Neural cell (in vitro differentiated cells): Measurements from ENCODE around the gene USP15. TPM values are rescaled to one million over a fixed set of nuclear protein-coding genes. Genes with fewer than 3 reads are reported as not detected.

Experiments used
- H2AFZ ChIP-seq: fragments of 200-600, 300-800 bp; sonication (generic), shearing (Covaris generic); 2 replicates; pipeline ENCODE4 v1.6.0; 2014; ENCODE audit warnings: low read depth, mild to moderate bottlenecking, antibody characterized with exemption, low read length, moderate library complexity
- H3F3A ChIP-seq: fragments of 200-600 bp; shearing (Covaris generic); 2 replicates; pipeline ENCODE4 v1.6.1; 2016; ENCODE audit warnings: mild to moderate bottlenecking, moderate library complexity, mixed read lengths, antibody characterized with exemption, low read length; ENCODE audit not compliant: insufficient read depth, poor library complexity, severe bottlenecking
- H3K27ac ChIP-seq: fragments of 200-600, 300-800 bp; sonication (generic), shearing (Covaris generic); 2 replicates; pipeline ENCODE4 v1.5.1; 2014; ENCODE audit warnings: mild to moderate bottlenecking, low read length, moderate library complexity
- H3K27me3 ChIP-seq: fragments of 300-800, 200-600 bp; sonication (generic), shearing (Covaris generic); 2 replicates; pipeline ENCODE4 v1.6.0; 2014; ENCODE audit warnings: mild to moderate bottlenecking, low read depth, low read length, moderate library complexity; ENCODE audit not compliant: insufficient read depth
- H3K36me3 ChIP-seq: fragments of 300-800, 200-600 bp; sonication (generic), shearing (Covaris generic); 2 replicates; pipeline ENCODE4 v1.5.1; 2014; ENCODE audit warnings: mild to moderate bottlenecking, antibody characterized with exemption, low read length, moderate library complexity; ENCODE audit not compliant: insufficient read depth
- H3K4me2 ChIP-seq: fragments of 300-800, 200-600 bp; sonication (generic), shearing (Covaris generic); 2 replicates; pipeline ENCODE4 v1.6.0; 2014; ENCODE audit warnings: mild to moderate bottlenecking, low read length
- H3K4me3 ChIP-seq: fragments of 300-800, 200-600 bp; sonication (generic), shearing (Covaris generic); 2 replicates; pipeline ENCODE4 v1.5.1; 2014; ENCODE audit warnings: mild to moderate bottlenecking, low read length, moderate library complexity
- H3K79me2 ChIP-seq: fragments of 200-600 bp; shearing (Covaris generic); replicated peaks from 2 replicates; pipeline ENCODE4 v1.6.0; 2014; ENCODE audit warnings: mild to moderate bottlenecking, low read length, moderate library complexity; ENCODE audit not compliant: insufficient read depth
- H3K9ac ChIP-seq: fragments of 300-800, 200-600 bp; sonication (generic), shearing (Covaris generic); 2 replicates; pipeline ENCODE4 v1.6.1; 2016; ENCODE audit warnings: mild to moderate bottlenecking, low read length, mixed read lengths
- H3K9me2 ChIP-seq: fragments of 200-600 bp; shearing (Covaris generic); 2 replicates; pipeline ENCODE4 v1.6.1; 2016; ENCODE audit warnings: mild to moderate bottlenecking, low read length, mixed read lengths; ENCODE audit not compliant: insufficient read depth
- H3K9me3 ChIP-seq: fragments of 200-600, 300-800 bp; sonication (generic), shearing (Covaris generic); 2 replicates; pipeline ENCODE4 v1.6.1; 2016; ENCODE audit warnings: mild to moderate bottlenecking, mixed run types, low read length, moderate library complexity, mixed read lengths
- H4K20me1 ChIP-seq: fragments of 200-600 bp; shearing (Covaris generic); 2 replicates; pipeline ENCODE4 v1.6.1; 2016; ENCODE audit warnings: mild to moderate bottlenecking, mixed run types; ENCODE audit not compliant: insufficient read depth
- EP300 ChIP-seq: fragments of 450-650 bp; conservative IDR thresholded peaks from 2 replicates; pipeline ENCODE4 v1.6.1; 2014; ENCODE audit warnings: antibody characterized with exemption, mild to moderate bottlenecking, moderate library complexity; ENCODE audit not compliant: poor library complexity, severe bottlenecking
- EZH2 ChIP-seq: fragments of 200-600, 300-800 bp; shearing (Covaris generic), sonication (generic); IDR thresholded peaks from 2 replicates; pipeline ENCODE4 v1.6.1; 2014; ENCODE audit warnings: antibody characterized with exemption, low read length, borderline replicate concordance, mild to moderate bottlenecking; ENCODE audit not compliant: insufficient read depth, poor library complexity, severe bottlenecking
- POLR2AphosphoS5 ChIP-seq: IDR thresholded peaks from 2 replicates; pipeline ENCODE4 v1.6.1; 2012
- RAD21 ChIP-seq: fragments of 450-650 bp; conservative IDR thresholded peaks from 2 replicates; pipeline ENCODE4 v1.6.1; 2014; ENCODE audit warnings: antibody characterized with exemption, mild to moderate bottlenecking, moderate library complexity
- SMC3 ChIP-seq: fragments of 450-650 bp; conservative IDR thresholded peaks from 2 replicates; pipeline ENCODE4 v1.6.1; 2014; ENCODE audit warnings: antibody characterized with exemption, mild to moderate bottlenecking, moderate library complexity; ENCODE audit not compliant: poor library complexity
- polyA plus RNA-seq: library from polyadenylated mRNA; depleted of rRNA; stranded (reverse); fragments of >200 nt; gene quantifications from 2 replicates; pipeline ENCODE4 v1.2.3, GENCODE V29; 2014
- TF ChIP-seq, protein P1 (sequence below): IDR thresholded peaks from 2 replicates; pipeline ENCODE4 v1.6.1; 2012; ENCODE audit warnings: borderline replicate concordance
- TF ChIP-seq, protein P2 (sequence below): fragments of 450-650 bp; IDR thresholded peaks from 2 replicates; pipeline ENCODE4 v1.5.1; 2014; ENCODE audit warnings: antibody characterized with exemption, mild to moderate bottlenecking, moderate library complexity; ENCODE audit not compliant: poor library complexity, severe bottlenecking

Gene USP15
- polyA plus RNA-seq, 1 donor from 2014 or later: 113 TPM

DNA sequence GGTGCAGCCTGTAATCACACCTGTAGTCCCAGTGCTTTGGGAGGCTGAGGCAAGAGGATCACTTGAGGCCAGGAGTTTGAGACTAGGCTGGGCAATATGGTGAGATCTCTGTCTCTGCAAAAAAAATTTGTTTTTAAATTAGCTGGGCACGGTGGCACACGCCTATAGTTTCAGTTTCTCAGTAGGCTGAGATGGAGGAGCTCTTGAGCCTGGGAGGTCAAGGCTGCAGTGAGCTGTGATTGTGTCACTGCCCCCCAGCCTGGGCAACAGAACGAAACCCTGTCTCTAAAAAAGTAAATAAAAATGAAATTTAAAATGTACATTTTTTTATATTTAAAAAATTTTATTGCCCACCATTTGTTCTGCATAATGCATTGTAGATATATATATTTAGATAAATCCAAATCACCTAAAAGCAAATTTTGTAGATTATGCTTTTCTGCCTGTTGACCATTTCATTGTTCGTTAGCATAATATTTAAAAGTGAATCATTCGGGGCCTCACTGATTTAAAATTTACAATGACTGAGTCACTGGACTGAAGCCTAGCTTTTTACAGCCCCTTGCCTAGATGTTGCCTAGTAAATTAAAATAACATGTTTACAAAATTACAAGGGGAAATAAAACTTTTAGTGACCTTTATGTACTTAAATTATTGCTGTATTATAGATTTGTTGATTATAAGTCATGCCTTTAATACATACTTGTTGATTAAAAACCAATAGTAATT is 87.9 kb downstream of the USP15 start:
- H3K79me2 ChIP-seq: no peaks in the 10 kb centered on the region
- H2AFZ ChIP-seq: no peak overlapping the region
- H3K9me3 ChIP-seq: no peaks in the 10 kb centered on the region
- no peaks in the 10 kb centered on the region for H4K20me1 ChIP-seq
- H3F3A ChIP-seq: no peaks in the 10 kb centered on the region
- no peak overlapping the region for H3K4me3 ChIP-seq
- H3K27ac ChIP-seq: no peak overlapping the region
- no peak overlapping the region for H3K4me2 ChIP-seq
- H3K9me2 ChIP-seq: no peaks in the 10 kb centered on the region
- H3K36me3 ChIP-seq: peaks cover 5% of the 10 kb centered on the region
- H3K9ac ChIP-seq: no peak overlapping the region
- TF ChIP-seq EP300 (no peak), SMC3 (no peak), RAD21 (no peak), POLR2AphosphoS5 (no peak), EZH2 (no peak)
- TF ChIP-seq, protein P1, sequence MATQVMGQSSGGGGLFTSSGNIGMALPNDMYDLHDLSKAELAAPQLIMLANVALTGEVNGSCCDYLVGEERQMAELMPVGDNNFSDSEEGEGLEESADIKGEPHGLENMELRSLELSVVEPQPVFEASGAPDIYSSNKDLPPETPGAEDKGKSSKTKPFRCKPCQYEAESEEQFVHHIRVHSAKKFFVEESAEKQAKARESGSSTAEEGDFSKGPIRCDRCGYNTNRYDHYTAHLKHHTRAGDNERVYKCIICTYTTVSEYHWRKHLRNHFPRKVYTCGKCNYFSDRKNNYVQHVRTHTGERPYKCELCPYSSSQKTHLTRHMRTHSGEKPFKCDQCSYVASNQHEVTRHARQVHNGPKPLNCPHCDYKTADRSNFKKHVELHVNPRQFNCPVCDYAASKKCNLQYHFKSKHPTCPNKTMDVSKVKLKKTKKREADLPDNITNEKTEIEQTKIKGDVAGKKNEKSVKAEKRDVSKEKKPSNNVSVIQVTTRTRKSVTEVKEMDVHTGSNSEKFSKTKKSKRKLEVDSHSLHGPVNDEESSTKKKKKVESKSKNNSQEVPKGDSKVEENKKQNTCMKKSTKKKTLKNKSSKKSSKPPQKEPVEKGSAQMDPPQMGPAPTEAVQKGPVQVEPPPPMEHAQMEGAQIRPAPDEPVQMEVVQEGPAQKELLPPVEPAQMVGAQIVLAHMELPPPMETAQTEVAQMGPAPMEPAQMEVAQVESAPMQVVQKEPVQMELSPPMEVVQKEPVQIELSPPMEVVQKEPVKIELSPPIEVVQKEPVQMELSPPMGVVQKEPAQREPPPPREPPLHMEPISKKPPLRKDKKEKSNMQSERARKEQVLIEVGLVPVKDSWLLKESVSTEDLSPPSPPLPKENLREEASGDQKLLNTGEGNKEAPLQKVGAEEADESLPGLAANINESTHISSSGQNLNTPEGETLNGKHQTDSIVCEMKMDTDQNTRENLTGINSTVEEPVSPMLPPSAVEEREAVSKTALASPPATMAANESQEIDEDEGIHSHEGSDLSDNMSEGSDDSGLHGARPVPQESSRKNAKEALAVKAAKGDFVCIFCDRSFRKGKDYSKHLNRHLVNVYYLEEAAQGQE: no peak
- TF ChIP-seq, protein P2, sequence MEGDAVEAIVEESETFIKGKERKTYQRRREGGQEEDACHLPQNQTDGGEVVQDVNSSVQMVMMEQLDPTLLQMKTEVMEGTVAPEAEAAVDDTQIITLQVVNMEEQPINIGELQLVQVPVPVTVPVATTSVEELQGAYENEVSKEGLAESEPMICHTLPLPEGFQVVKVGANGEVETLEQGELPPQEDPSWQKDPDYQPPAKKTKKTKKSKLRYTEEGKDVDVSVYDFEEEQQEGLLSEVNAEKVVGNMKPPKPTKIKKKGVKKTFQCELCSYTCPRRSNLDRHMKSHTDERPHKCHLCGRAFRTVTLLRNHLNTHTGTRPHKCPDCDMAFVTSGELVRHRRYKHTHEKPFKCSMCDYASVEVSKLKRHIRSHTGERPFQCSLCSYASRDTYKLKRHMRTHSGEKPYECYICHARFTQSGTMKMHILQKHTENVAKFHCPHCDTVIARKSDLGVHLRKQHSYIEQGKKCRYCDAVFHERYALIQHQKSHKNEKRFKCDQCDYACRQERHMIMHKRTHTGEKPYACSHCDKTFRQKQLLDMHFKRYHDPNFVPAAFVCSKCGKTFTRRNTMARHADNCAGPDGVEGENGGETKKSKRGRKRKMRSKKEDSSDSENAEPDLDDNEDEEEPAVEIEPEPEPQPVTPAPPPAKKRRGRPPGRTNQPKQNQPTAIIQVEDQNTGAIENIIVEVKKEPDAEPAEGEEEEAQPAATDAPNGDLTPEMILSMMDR: no peak
- no peaks in the 10 kb centered on the region for H3K27me3 ChIP-seq

DNA sequence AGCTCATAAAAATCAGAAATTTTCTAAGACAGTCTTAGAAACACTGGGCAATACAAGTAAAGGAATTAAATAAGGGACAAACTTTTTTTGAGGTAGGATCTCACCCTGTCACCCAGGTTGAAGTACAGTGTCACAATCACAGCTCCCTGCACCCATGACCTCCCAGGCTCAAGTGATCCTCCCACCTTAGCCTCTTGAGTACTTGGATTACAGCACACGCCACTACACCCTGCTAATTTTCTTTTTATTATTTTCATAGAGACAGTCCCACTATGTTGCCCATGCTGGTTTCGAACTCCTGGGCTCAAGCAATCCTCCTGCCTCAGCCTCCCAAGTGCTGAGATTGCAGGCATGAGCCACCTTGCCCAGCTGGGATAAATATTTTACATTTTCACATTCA is 90.3 kb downstream of the USP15 start:
- no peak overlapping the region for H3K9ac ChIP-seq
- no peaks in the 10 kb centered on the region for H3K79me2 ChIP-seq
- H3K27ac ChIP-seq: no peak overlapping the region
- TF ChIP-seq EP300: no peak
- TF ChIP-seq, protein P2: no peak
- H3K9me2 ChIP-seq: no peaks in the 10 kb centered on the region
- H2AFZ ChIP-seq: no peak overlapping the region
- no peak overlapping the region for H3K4me3 ChIP-seq
- peaks cover 5% of the 10 kb centered on the region for H3K36me3 ChIP-seq
- no peaks in the 10 kb centered on the region for H4K20me1 ChIP-seq
- H3K4me2 ChIP-seq: no peak overlapping the region
- H3K27me3 ChIP-seq: no peaks in the 10 kb centered on the region
- no peaks in the 10 kb centered on the region for H3F3A ChIP-seq
- no peaks in the 10 kb centered on the region for H3K9me3 ChIP-seq
